ENCODE measurements around the gene MLEC.

The MLEC gene

DNA sequence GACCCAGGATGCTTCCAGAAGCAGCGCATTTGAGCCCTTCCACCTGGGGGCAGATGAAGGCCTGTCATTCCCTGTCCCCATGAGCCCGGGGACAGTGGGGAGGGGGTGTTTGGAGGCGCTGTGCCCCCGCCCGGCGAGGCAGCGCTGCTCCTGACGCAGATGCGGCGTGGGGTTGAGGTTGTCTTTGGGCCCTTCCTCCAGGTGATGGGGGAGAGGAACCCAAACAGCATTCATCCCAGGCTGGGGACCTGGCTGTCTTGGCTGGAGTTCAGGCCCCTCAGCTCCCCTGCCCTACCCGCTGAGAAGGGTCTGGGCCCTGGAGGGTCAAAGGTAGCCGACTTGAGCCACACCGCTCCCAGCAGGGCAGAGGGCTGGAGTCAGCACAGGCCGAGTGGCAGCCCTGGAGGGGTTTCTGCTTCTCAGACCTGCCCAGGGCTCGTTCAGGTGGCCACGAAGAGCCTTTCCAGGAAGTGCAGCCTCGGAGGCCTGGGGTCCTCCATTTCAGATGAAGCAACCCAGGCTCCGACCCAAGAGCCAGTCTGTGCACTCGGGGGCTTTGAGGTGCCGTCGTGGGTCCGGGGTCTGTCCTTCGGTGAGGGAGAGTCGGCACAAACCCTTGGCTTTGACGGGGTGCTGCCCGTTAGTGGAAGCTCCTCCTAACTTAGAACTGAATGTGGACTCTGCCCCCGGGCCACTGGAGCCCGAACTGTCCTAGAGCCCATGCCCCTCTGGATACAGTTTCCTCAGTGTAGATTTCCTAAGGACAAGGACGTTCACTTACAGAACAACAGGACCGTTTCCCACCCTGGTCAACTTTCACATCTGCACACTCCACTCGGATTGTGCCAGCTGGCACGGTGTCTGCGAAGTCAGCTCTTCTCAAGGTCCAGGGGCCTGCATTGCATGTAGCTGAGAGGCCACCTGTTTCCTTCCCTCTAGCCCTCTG, 54.8 kb downstream of the MLEC start:
- DNase-seq (ENCODE audit: low spot score) = no peak

GRCh38 chr12:120744922-120745493, 58.1 kb downstream of the MLEC start:
- DNase-seq (ENCODE audit: low spot score) = no peak

GRCh38 chr12:120748242-120748641, 61.3 kb downstream of the MLEC start:
- no peak for DNase-seq (ENCODE audit: low spot score)

DNA sequence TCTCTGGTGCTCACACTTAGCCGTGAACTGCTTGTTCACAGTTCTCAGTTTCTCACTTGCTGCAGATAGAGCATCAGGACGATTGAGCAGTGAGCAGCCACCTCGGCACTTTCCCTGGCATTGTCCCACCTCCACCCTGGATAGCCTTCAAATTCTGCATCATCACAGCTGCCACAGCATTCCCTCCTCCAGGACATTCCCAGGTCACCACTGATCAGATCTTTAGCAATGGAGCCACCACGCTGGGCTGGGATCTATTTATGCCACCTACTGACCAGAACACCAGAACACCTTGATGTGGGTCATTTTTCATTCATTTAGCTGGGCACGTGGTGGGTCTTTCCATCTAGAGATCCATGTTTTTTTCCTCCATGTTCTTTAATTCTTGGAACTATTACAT, 62.3 kb downstream of the MLEC start:
- DNase-seq (ENCODE audit: low spot score) = no peak

- DNase-seq (ENCODE audit: low spot score) = no peak
These were observed 63.9 kb downstream of the MLEC start for GRCh38 chr12:120750806-120751205.

DNA sequence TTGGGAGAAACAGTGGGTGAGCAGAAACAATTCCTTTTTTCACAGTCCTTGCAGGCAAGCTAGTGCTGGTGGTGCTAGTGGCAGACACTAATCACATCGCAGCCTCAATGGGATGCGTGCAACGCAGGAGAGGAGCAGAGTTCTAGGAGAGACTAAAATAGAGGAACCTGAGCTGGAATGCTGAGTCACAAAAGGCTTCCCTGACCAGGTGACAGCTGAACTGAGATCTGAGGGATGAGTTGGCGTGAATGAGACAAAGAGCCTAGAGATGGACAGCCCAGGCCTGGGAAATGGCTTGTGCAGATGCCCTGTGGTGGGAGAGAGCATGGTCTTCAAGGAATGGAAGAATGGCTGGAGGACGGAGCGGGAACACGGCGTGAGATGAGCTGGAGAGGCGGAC, 64.4 kb downstream of the MLEC start:
- no peak for DNase-seq (ENCODE audit: low spot score)

Measured in hepatic stellate cell (primary cell).